Endometrium (tissue), 2 donors: Measurements from ENCODE around the gene TALDO1.
"Not testable (repeated sequence)": the region's sequence is repeated elsewhere in the genome, so short reads cannot be mapped to it uniquely, and the experiment has no call there.

ENCODE experiments used
- FAIRE-seq: peaks from 2 replicates; lab custom pipeline; 2012; peaks lifted over from hg19 to GRCh38; lab: Jason Lieb, UNC
- donor health status: control.
- donor health status: control.

The TALDO1 gene

DNA sequence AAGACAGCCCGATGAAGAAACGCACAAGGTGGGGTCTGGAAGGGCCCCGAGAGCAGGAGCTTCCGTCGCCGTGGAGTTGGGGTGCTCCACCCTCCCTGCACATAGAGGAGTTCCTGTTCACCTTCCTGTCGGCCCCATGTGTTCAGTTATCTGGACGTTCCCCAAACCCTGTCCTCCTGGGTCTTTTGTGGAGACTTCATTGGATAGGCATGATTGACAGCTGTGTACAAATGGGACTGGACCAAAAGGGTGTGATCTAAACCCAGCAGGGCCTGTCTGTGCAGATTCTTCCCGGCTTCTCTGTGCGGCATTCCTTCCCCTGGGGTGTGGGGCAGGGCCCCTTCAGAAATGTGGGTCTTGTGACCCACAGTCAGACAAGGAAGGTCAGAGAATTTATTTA is 9.4 kb upstream of the TALDO1 start:
- FAIRE-seq = not testable (repeated sequence)

GRCh38 chr11:742156-742546 is 5.1 kb upstream of the TALDO1 start:
- no peak for FAIRE-seq

DNA sequence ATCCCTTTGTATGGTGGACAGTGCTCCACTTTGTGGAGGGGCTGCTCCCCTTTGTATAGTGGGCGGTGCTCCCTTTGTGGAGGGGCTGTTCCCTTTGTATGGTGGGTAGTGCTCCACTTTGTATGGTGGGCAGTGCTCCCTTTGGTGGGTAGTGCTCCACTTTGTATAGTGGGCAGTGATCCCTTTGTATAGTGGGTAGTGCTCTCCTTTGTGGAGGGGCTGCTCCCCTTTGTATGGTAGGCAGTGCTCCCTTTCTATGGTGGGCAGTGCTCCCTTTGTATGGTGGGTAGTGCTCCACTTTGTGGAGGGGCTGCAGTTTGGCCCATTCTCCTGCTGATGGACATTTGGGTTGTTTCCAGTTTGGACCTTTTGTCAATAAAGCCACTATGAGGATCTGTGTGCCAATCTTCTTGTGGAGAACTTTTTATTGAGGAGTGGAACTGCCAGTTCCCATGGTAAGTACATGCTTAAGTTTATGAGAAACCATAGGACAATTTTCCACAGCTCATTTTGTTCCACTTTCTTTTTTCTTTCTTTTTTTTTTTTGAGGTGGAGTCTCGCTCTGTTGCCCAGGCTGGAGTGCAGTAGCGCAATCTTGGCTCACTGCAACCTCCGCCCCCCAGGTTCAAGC is 4.6 kb upstream of the TALDO1 start:
- no peak for FAIRE-seq

DNA sequence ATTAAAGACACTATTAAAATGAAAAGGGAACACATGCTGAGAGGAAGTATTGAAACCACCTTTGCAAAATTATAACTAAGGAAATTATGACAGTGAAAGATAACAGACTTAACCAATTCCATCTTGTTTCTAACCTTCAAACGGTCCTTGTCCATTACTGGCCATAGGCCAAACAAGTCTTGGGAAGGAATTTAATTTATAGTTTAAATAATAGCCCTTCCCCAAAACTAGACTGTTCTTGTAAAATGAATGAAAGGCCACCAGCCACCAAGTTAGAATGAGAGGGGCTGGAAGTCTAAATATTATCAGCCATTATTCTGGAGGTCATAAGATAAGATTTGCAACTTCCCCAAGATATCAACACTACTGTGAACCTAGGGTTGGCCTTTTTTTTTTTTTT is 1.8 kb upstream of the TALDO1 start:
- FAIRE-seq = no peak

DNA sequence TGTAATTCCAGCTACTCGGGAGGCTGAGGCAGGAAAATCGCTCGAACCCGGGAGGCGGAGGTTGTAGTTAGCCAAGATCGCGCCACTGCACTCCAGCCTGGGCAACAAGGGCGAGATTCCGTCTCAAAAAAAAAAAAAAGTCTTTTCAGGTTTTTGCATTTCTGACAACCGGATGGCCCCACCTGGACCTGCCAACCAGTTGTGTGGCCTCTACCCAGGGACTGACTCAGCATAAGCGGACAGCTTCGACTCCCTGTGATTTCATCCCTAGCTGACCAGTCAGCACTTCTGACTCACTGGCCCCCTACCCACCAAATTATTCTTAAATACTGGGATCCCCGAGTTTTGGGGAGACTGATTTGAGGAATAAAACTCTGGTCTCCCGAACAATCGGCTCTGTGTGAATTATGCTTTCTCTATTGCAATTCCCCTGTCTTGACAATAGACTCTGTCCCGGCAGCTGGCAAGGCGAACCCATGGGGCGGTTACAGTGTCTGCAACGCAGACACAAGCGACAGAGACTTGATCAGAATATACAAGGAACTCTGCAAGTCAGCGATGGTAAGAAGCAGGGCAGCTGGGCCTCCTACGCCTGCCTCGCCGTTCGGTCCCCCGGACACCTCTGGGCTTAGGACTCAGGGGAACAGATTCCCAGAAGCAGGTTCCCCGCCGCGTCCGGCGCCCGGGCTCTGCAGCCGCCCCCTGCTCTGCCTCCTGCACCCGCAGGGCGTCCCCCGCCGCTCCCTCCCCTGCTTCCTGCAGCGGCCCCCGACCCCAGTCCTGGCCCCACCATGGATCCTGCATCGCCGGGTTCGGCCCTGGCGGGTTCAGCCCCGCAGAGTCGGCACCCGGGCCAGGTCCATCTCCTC is 741 bp upstream of the TALDO1 start:
- FAIRE-seq = no peak

GRCh38 chr11:748007-748359 is 719 bp downstream of the TALDO1 start:
- FAIRE-seq = no peak

DNA sequence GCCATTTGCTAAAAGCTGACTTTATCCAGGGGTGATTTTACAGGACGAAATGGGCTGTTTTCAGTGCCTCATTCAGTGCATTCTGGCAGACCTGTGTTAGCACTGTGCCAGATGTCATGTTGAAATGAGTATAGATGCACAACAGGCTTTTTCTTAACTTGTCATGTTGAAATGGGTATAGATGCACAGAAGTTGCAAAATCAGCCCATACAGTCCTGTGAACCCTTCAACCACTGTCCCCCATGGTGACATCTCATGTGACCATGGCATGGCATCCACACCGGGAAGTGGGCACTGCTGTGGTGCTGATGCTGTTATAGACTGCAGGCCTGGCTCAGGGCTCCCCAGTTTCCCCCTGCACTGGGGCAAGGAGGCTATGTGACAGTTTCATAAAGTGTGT is 2.5 kb downstream of the TALDO1 start:
- FAIRE-seq = no peak

- no peak for FAIRE-seq
These were observed 13.0 kb downstream of the TALDO1 start for GRCh38 chr11:760236-760635.

- FAIRE-seq = no peak
These were observed 14.4 kb downstream of the TALDO1 start for GRCh38 chr11:761526-762108.

DNA sequence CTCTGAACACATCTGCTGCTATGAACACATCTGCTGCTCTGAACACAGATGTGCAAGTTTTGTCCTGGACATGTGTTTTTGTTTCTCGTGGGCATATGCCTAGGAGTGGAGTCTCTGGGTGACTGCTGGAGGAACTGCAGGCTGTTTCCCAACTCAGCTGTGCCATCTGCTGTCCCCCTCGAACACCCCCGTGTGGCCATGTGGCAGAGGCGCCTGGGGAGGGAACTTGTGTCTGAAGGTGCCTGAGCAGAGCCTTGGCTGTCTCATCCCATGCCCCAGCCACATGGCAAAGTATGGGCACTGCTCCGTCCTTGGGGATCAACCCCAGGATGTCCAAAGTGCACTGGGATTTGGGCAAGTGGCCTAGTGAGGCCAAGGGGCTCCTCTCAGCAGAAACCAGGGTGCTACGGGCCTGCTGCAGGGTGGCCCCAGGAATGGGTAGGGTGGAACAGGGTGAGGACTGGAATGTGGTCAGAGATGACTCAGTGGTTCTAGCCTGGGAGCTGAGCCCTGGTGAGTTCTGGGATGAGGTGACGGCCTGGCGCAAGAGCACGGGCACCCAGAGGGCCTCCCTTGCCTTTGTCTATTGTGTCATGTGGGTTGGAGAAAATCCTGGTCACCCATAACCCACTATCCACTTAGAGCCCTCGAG is 15.3 kb downstream of the TALDO1 start:
- FAIRE-seq = no peak

DNA sequence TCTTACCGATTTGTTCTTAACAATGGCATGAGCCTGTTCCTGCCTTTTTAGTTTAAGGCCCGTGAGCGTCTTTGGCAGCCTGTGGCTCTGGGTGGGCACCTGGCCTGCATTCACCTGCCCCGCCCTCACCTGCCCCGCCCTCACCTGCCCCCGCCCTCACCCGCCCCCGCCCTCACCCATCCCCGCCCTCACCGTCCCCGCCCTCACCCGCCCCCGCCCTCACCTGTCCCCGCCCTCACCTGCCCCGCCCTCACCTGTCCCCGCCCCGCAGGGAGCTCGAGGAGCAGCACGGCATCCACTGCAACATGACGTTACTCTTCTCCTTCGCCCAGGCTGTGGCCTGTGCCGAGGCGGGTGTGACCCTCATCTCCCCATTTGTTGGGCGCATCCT is 15.8 kb downstream of the TALDO1 start:
- no peak for FAIRE-seq

DNA sequence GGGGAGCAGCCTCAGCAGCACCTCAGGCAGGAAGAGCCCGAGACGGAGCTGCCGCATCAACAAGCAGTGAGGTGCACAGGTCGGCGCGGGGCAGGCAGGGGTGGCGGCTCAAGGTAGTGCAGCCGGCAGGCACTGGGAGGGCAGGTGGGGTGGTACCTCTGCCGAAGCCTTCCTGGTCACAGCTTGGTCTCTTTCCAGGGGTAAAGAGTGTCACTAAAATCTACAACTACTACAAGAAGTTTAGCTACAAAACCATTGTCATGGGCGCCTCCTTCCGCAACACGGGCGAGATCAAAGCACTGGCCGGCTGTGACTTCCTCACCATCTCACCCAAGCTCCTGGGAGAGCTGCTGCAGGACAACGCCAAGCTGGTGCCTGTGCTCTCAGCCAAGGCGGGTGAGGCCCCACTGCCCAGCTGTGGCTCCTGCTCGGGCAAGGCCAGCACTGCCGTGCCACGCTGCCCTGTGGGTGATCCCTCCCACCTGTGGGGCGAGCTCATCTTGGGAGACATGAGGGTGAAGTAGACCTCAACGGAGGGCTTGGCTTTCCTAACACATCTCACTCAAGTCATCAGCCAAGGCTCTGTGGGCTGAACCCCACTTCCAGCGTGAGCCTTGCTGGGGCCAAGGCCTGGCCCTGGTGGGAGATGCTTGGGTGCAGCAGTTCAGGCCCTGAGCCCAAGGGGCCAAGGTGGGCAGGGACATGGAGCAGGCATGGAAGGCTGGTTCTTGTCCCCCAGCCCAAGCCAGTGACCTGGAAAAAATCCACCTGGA is 16.5 kb downstream of the TALDO1 start:
- FAIRE-seq = no peak

DNA sequence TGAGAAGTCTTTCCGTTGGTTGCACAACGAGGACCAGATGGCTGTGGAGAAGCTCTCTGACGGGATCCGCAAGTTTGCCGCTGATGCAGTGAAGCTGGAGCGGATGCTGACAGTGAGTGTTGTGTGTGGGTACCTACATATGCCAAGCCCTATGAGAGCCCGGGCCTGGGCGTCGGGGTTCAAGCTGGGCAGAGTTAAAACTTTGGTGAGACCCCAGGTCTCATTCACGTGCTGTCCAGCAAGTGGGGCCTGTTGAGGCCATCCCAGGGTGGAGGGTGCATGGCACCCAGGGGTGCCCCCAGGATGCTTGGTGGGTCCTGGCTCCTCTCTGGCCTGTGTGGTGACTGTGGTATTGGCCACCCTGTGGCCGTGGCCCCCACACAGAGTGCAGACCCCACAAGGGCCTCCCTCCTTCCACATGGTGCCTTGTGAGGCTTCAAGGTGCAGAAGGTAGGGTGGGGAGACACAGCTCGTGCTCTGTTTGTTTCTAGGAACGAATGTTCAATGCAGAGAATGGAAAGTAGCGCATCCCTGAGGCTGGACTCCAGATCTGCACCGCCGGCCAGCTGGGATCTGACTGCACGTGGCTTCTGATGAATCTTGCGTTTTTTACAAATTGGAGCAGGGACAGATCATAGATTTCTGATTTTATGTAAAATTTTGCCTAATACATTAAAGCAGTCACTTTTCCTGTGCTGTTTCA is 17.2 kb downstream of the TALDO1 start:
- no peak for FAIRE-seq

- FAIRE-seq = no peak
These were observed 17.9 kb downstream of the TALDO1 start for GRCh38 chr11:765025-765801.

- no peak for FAIRE-seq
These were observed 18.5 kb downstream of the TALDO1 start for GRCh38 chr11:765802-766091.

- FAIRE-seq = no peak
These were observed 19.1 kb downstream of the TALDO1 start for GRCh38 chr11:766106-766935.

- no peak for FAIRE-seq
These were observed 19.6 kb downstream of the TALDO1 start for GRCh38 chr11:766936-767210.

DNA sequence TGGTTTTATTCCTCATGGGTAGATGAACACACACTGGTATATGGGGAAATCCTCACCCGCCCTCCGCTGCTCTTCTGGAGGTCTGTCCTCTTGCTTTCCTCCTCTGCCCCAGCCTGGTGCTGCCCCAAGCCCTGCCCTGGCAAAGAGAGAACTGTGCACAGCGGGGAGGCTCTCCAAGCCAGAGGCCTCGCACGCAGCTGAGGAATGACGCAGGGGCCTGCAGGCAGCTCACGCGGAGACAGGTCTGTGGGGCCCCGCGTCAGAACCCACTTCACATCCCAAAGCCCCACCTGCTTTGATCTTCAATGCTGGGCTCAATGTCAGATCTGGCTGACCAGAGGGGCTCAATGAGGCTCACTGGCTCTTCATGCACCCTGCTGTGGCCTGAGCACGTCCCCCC is 20.0 kb downstream of the TALDO1 start:
- FAIRE-seq = no peak

- no peak for FAIRE-seq
These were observed 22.8 kb downstream of the TALDO1 start for GRCh38 chr11:769887-770641.
